ENCODE data around the gene PROB1. TPM values are rescaled to one million over a fixed set of nuclear protein-coding genes. Genes with fewer than 3 reads are reported as not detected.

The PROB1 gene
- polyA plus RNA-seq, 1 donor (not counting 4 experiments of a cell fraction or from before 2014, with no cell fraction given), result 0.26 TPM

DNA sequence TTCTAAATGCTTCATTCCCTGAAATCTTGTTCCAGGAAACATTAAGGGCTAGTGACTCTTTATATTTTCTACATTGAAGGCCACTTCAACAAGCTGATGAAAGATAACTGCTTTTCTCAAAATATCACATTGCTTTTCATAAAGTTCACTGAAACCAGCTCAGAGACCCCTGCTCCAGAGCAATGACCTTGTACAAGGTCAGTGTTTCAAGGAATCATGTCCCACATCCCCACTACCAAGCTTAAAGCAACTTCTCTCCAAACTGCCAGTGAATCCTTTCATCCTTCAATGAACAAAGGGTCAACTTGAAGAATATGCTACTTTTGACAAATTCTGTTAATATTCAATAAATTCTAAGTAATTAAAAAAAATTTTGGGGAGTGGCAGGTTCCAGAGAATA is 21.0 kb upstream of the PROB1 start:
- Histone ChIP-seq H3K9me1 (ENCODE audit: control insufficient read depth, extremely low read depth, insufficient read depth, low read length) (no peaks in the 10 kb centered on the region), H3K4me2 (ENCODE audit: control insufficient read depth, extremely low read depth, insufficient read depth, low read depth, low read length) (peak overlapping the region; percentile 23), H4K20me1 (ENCODE audit: control insufficient read depth, extremely low read depth, insufficient read depth, low read length) (no peaks in the 10 kb centered on the region), H3K27ac (ENCODE audit: control insufficient read depth, insufficient read depth, low read length) (peak overlapping the region; percentile 84), H3K4me1 (ENCODE audit: control insufficient read depth, extremely low read depth, insufficient read depth, low read length) (peaks cover 34% of the 10 kb centered on the region), H3K79me2 (ENCODE audit: control insufficient read depth, insufficient read depth, low read length) (no peaks in the 10 kb centered on the region), H3K9me3 (ENCODE audit: control insufficient read depth, low read depth, low read length) (no peaks in the 10 kb centered on the region), H3K36me3 (ENCODE audit: control insufficient read depth in 2 of 2, extremely low read depth in 1 of 2, insufficient read depth in 2 of 2, low read length in 2 of 2) (peaks cover 0 to 2% of the 10 kb centered on the region in 2 experiments), H3K27me3 (ENCODE audit: control insufficient read depth, extremely low read depth, insufficient read depth, low read length) (no peaks in the 10 kb centered on the region), H2AFZ (ENCODE audit: control insufficient read depth, low read length) (peak overlapping the region; percentile 38), H3K9ac (ENCODE audit: control insufficient read depth, extremely low read depth, insufficient read depth, low read length) (no peak overlapping the region), H3K4me3 (ENCODE audit: control insufficient read depth in 2 of 3, extremely low read depth in 1 of 3, insufficient read depth in 2 of 3, low read depth in 1 of 3, low read length in 3 of 3) (peak overlapping the region in 1 of 3 experiments; percentile 1)
- TF ChIP-seq CTCF (optimal IDR thresholded peaks at IDR 0.05 in 1 of 3, IDR thresholded peaks at IDR 0.05 in 1 of 3, conservative IDR thresholded peaks at IDR 0.05 in 1 of 3; ENCODE audit: extremely low read depth in 1 of 3, insufficient read depth in 2 of 3, low read length in 3 of 3) (no peak), EZH2 (IDR thresholded peaks at IDR 0.05; ENCODE audit: low read length) (no peak)
- DNase-seq (ENCODE audit: low read depth, low spot score) (no peak), FAIRE-seq (no peak)
- dilution Hi-C loops (cut with MboI; ENCODE audit: extremely low pct_ligation_motif_present, low sequenced_read_pairs), result no loop called here

DNA sequence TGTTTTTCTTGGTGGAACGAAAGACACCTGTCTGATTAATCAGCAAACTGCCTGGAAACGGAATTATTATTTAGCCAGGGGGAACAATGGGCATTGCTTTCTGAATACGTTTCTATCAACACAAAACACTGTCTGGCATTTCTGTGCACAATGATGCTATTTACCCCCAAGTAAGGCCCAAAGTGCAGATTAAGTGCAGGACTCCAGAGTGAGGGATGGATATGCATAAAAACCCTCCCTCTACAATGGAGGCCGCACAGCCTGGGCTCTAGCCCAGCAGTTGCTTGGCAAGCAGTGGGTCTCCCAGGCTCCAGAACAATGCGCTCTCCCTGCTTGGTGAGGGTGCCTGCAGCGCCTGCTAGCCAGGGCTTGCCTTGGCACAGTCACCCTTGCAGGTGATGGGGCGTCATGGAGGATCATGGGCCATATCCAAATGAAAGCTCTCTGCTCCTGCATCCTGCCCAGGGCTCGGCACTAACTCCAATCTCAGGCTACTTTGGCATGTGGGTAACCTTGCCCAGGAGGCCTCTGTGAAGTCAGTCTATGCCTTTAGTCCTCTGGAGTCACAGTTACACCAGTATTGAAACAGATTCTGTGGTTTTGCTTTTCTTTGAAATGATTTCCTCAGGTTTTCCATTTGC is 20.4 kb upstream of the PROB1 start:
- DNase-seq (ENCODE audit: low read depth, low spot score), result no peak
- peak overlapping the region; percentile 38 for H2AFZ ChIP-seq (ENCODE audit: control insufficient read depth, low read length)
- dilution Hi-C loops (cut with MboI; ENCODE audit: extremely low pct_ligation_motif_present, low sequenced_read_pairs), result no loop called here
- TF ChIP-seq CTCF (optimal IDR thresholded peaks at IDR 0.05 in 1 of 3, IDR thresholded peaks at IDR 0.05 in 1 of 3, conservative IDR thresholded peaks at IDR 0.05 in 1 of 3; ENCODE audit: extremely low read depth in 1 of 3, insufficient read depth in 2 of 3, low read length in 3 of 3), result peak in 1 of 3 experiments; percentile 7
- no peak for TF ChIP-seq EZH2 (IDR thresholded peaks at IDR 0.05; ENCODE audit: low read length)
- peak overlapping the region; percentile 23 for H3K4me2 ChIP-seq (ENCODE audit: control insufficient read depth, extremely low read depth, insufficient read depth, low read depth, low read length)
- H3K9me1 ChIP-seq (ENCODE audit: control insufficient read depth, extremely low read depth, insufficient read depth, low read length), result no peaks in the 10 kb centered on the region
- H3K4me1 ChIP-seq (ENCODE audit: control insufficient read depth, extremely low read depth, insufficient read depth, low read length), result peaks cover 34% of the 10 kb centered on the region
- no peaks in the 10 kb centered on the region for H4K20me1 ChIP-seq (ENCODE audit: control insufficient read depth, extremely low read depth, insufficient read depth, low read length)
- H3K9ac ChIP-seq (ENCODE audit: control insufficient read depth, extremely low read depth, insufficient read depth, low read length), result no peak overlapping the region
- H3K4me3 ChIP-seq (ENCODE audit: control insufficient read depth in 2 of 3, extremely low read depth in 1 of 3, insufficient read depth in 2 of 3, low read depth in 1 of 3, low read length in 3 of 3), result peak overlapping the region in 1 of 3 experiments; percentile 1
- no peaks in the 10 kb centered on the region for H3K27me3 ChIP-seq (ENCODE audit: control insufficient read depth, extremely low read depth, insufficient read depth, low read length)
- H3K27ac ChIP-seq (ENCODE audit: control insufficient read depth, insufficient read depth, low read length), result peak overlapping the region; percentile 84
- peak; percentile 98 for FAIRE-seq
- peaks cover 0 to 2% of the 10 kb centered on the region in 2 experiments for H3K36me3 ChIP-seq (ENCODE audit: control insufficient read depth in 2 of 2, extremely low read depth in 1 of 2, insufficient read depth in 2 of 2, low read length in 2 of 2)
- no peaks in the 10 kb centered on the region for H3K79me2 ChIP-seq (ENCODE audit: control insufficient read depth, insufficient read depth, low read length)
- H3K9me3 ChIP-seq (ENCODE audit: control insufficient read depth, low read depth, low read length), result no peaks in the 10 kb centered on the region
